Activated CD4-positive, alpha-beta T cell treated with anti-CD3 and anti-CD28 coated beads, Interleukin-2, amount 50 U/mL, for 1 hour (primary cell): ENCODE results near the gene NFIX.
"Not testable (repeated sequence)": the region's sequence is repeated elsewhere in the genome, so short reads cannot be mapped to it uniquely, and the experiment has no call there.

Experiments used
- DNase-seq: peaks from one replicate; pipeline ENCODE4 v3.0.0-alpha.2; 2020

NFIX gene

GRCh38 chr19:12959481-12959880 is 35.8 kb upstream of the NFIX start:
- no peak for DNase-seq

GRCh38 chr19:12965017-12965811 is 30.1 kb upstream of the NFIX start:
- DNase-seq = peak; percentile 77

- no peak for DNase-seq
Measured at GRCh38 chr19:12965812-12966135, 29.5 kb upstream of the NFIX start.

GRCh38 chr19:12967907-12968306 is 27.4 kb upstream of the NFIX start:
- no peak for DNase-seq

GRCh38 chr19:12969292-12969988 is 25.8 kb upstream of the NFIX start, which contains the start of gene DAND5:
Gene DAND5 (plus strand): TSS chr19:12969576. CDS start chr19:12969661, 85 bp downstream.
- no peak for DNase-seq

GRCh38 chr19:12970070-12970820 is 25.0 kb upstream of the NFIX start:
- DNase-seq = no peak

- no peak for DNase-seq
Measured at GRCh38 chr19:12973236-12973635, 22.0 kb upstream of the NFIX start.

- no peak for DNase-seq
Measured at GRCh38 chr19:12974301-12975220, 20.7 kb upstream of the NFIX start.

- no peak for DNase-seq
Measured at GRCh38 chr19:12975221-12975741, 20.0 kb upstream of the NFIX start.

- not testable (repeated sequence) for DNase-seq
Measured at GRCh38 chr19:12976109-12976508, 19.2 kb upstream of the NFIX start.

- no peak for DNase-seq
Measured at GRCh38 chr19:12979974-12980373, 15.3 kb upstream of the NFIX start.

- no peak for DNase-seq
Measured at GRCh38 chr19:12982648-12983047, 12.6 kb upstream of the NFIX start.

- no peak for DNase-seq
Measured at GRCh38 chr19:12983091-12983490, 12.2 kb upstream of the NFIX start.

GRCh38 chr19:12983542-12984142 is 11.6 kb upstream of the NFIX start:
- DNase-seq = peak; percentile 80

- DNase-seq = no peak
Measured at GRCh38 chr19:12984143-12984627, 11.1 kb upstream of the NFIX start.

GRCh38 chr19:12984683-12985048 is 10.6 kb upstream of the NFIX start:
- DNase-seq = no peak

GRCh38 chr19:12985049-12985776 is 10.1 kb upstream of the NFIX start:
- no peak for DNase-seq

GRCh38 chr19:12986726-12987125 is 8.5 kb upstream of the NFIX start:
- no peak for DNase-seq

- no peak for DNase-seq
Measured at GRCh38 chr19:12987190-12987589, 8.1 kb upstream of the NFIX start.

- no peak for DNase-seq
Measured at GRCh38 chr19:12987781-12988180, 7.5 kb upstream of the NFIX start.

- DNase-seq = no peak
Measured at GRCh38 chr19:12990431-12990830, 4.8 kb upstream of the NFIX start.
